Measurements from ENCODE around the gene POLR1E. TPM values are rescaled to one million over a fixed set of nuclear protein-coding genes. Genes with fewer than 3 reads are reported as not detected.

The POLR1E gene
- total and polyA plus RNA-seq, 10 of the 15 experiments (the other 5 are each of a cell fraction or from before 2014, with no cell fraction given) = 13.7 to 71.3 (median 50.4) TPM

- ChIA-PET CTCF (interaction anchor here (0.5 to 2.5 kb wide), 4 partner anchors 16 to 96 kb away, joined by 3 to 10 read pairs (median 5); no protein-coding TSS in a partner anchor), POLR2A (no interaction called here), SMC1A (ENCODE audit: uncharacterized antibody, unreplicated experiment) (interaction anchor here (0.7 kb wide), 2 partner anchors 13 to 40 kb away, joined by 3 read pairs; no protein-coding TSS in a partner anchor), RAD21 (ENCODE audit: unreplicated experiment) (no interaction called here)
- Histone ChIP-seq H3K4me2 (ENCODE audit: control insufficient read depth, insufficient read depth) (no peak overlapping the region), H3K27me3 (replicated peaks in 1 of 2; ENCODE audit: control insufficient read depth in 2 of 2, insufficient read depth in 2 of 2, low read length in 1 of 2) (no peaks in the 10 kb centered on the region), H2AFZ (ENCODE audit: control insufficient read depth, low read depth, low read length) (no peak overlapping the region), H4K20me1 (ENCODE audit: control insufficient read depth, insufficient read depth) (no peaks in the 10 kb centered on the region), H3K27ac (ENCODE audit: control insufficient read depth, insufficient read depth) (no peak overlapping the region), H3K36me3 (ENCODE audit: control insufficient read depth in 2 of 2, insufficient read depth in 2 of 2, low read length in 1 of 2) (peaks cover 9 to 20% of the 10 kb centered on the region in 2 experiments; a peak in 2 of 4 replicates), H3K4me1 (ENCODE audit: control insufficient read depth, insufficient read depth, low read length) (no peaks in the 10 kb centered on the region), H3K9ac (ENCODE audit: control insufficient read depth, insufficient read depth, low read length) (no peak overlapping the region), H3K9me3 (replicated peaks; ENCODE audit: control insufficient read depth, insufficient read depth, low read length) (no peaks in the 10 kb centered on the region), H3K4me3 (no peak overlapping the region), H3K79me2 (ENCODE audit: control insufficient read depth, insufficient read depth, low read length) (no peaks in the 10 kb centered on the region)
- ATAC-seq = no peak
- in situ Hi-C loops (cut with MboI) (no loop called here), intact Hi-C loops (cut with micrococcal nuclease; ENCODE audit: unreplicated experiment) (no loop called here)
- BruUV-seq (replicated peaks) = no TSS peak
- WGBS (ENCODE audit: insufficient coverage, insufficient replicate concordance, low lambda C conversion rate, missing lambda C conversion rate) = 92% methylated on average over 11 of the region's 11 CpGs
- no peak for DNase-seq (ENCODE audit: low read depth, low spot score)
- FAIRE-seq = no peak
- TF ChIP-seq CBFB (IDR thresholded peaks at IDR 0.05; ENCODE audit: low read depth) (no peak), ZBTB40 (IDR thresholded peaks at IDR 0.05; ENCODE audit: borderline replicate concordance) (no peak), SMC3 (IDR thresholded peaks at IDR 0.05; ENCODE audit: borderline replicate concordance, low read length) (no peak), ATF7 (IDR thresholded peaks at IDR 0.05; ENCODE audit: low read depth) (no peak), HDGF (IDR thresholded peaks at IDR 0.05) (no peak), CBX3 (IDR thresholded peaks at IDR 0.05; ENCODE audit: borderline replicate concordance, low read depth) (no peak), CREM (IDR thresholded peaks at IDR 0.05; ENCODE audit: low read depth) (no peak), RELB (IDR thresholded peaks at IDR 0.05; ENCODE audit: low read depth) (no peak), IRF5 (IDR thresholded peaks at IDR 0.05; ENCODE audit: borderline replicate concordance) (no peak), IRF3 (IDR thresholded peaks at IDR 0.05) (no peak), E2F4 (IDR thresholded peaks at IDR 0.05; ENCODE audit: low read depth, low read length) (no peak), ZSCAN29 (IDR thresholded peaks at IDR 0.05) (no peak), CREB1 (IDR thresholded peaks at IDR 0.05; ENCODE audit: low read depth) (no peak), TCF12 (IDR thresholded peaks at IDR 0.05; ENCODE audit: low read depth, low read length) (no peak), POLR2AphosphoS2 (IDR thresholded peaks at IDR 0.05; ENCODE audit: low read depth, low read length) (no peak), BMI1 (IDR thresholded peaks at IDR 0.05; ENCODE audit: borderline replicate concordance) (no peak)
Observed at GRCh38 chr9:37507566-37508134, 21.9 kb downstream of the POLR1E start.

Data from GM12878 (cell line).